OCI-LY3 (cell line): ENCODE data around the gene NCOA1.

Experiments used
- CTCF ChIP-seq: fragments of 200-600, 300-600 bp; sonication (generic); IDR thresholded peaks from 2 replicates; pipeline ENCODE4 v1.5.1; 2014; ENCODE audit warnings: antibody characterized with exemption, low read length, low read depth
- EZH2phosphoT487 ChIP-seq: fragments of 200-600 bp; shearing (Covaris generic); IDR thresholded peaks from 2 replicates; pipeline ENCODE4 v1.6.1; 2018; ENCODE audit warnings: antibody characterized with exemption, mixed run types, low read depth

- TF ChIP-seq CTCF (peak; percentile 81), EZH2phosphoT487 (no peak)
Observed at GRCh38 chr2:24613154-24613814, 122.2 kb downstream of the NCOA1 start.
